Kasumi-1 (cell line): ENCODE data around the gene ZNF143.
"Not testable (repeated sequence)": the region's sequence is repeated elsewhere in the genome, so short reads cannot be mapped to it uniquely, and the experiment has no call there.

Source experiments
- DNase-seq, 2 experiments: peaks; one replicate each; lab custom pipeline; 2025; lab: John Stamatoyannopoulos, UW

ZNF143 gene

GRCh38 chr11:9460322-9461062 is at the start of gene ZNF143:
ZNF143 (plus strand) TSS chr11:9461012; CDS start chr11:9471309, 10,297 bp downstream.
- DNase-seq = peak; percentile 99 to 100

GRCh38 chr11:9428706-9429105 is 32.1 kb upstream of the ZNF143 start:
- no peak for DNase-seq

- no peak for DNase-seq
Observed at GRCh38 chr11:9438611-9439010, 22.2 kb upstream of the ZNF143 start.

- DNase-seq = no peak
Observed at GRCh38 chr11:9446230-9446629, 14.6 kb upstream of the ZNF143 start.

GRCh38 chr11:9448576-9449352 is 12.0 kb upstream of the ZNF143 start:
- DNase-seq = no peak

GRCh38 chr11:9452023-9452422 is 8.8 kb upstream of the ZNF143 start:
- DNase-seq = not testable (repeated sequence)

GRCh38 chr11:9455722-9456121 is 5.1 kb upstream of the ZNF143 start:
- DNase-seq = no peak

GRCh38 chr11:9459667-9460321 is 1.0 kb upstream of the ZNF143 start:
- DNase-seq = peak; percentile 42 to 52

- DNase-seq = peak; percentile 85 to 87
Observed at GRCh38 chr11:9461063-9461759, 399 bp downstream of the ZNF143 start.

GRCh38 chr11:9461760-9462134 is 935 bp downstream of the ZNF143 start:
- peak in 1 of 2 experiments; percentile 34 for DNase-seq

- no peak for DNase-seq
Observed at GRCh38 chr11:9462172-9462799, 1.5 kb downstream of the ZNF143 start.

- no peak for DNase-seq
Observed at GRCh38 chr11:9462806-9463537, 2.2 kb downstream of the ZNF143 start.

GRCh38 chr11:9470765-9471164 is 10.0 kb downstream of the ZNF143 start:
- DNase-seq = no peak

- DNase-seq = no peak
Observed at GRCh38 chr11:9473408-9473807, 12.6 kb downstream of the ZNF143 start.

GRCh38 chr11:9479899-9480298 is 19.1 kb downstream of the ZNF143 start:
- no peak for DNase-seq

GRCh38 chr11:9489080-9489765 is 28.4 kb downstream of the ZNF143 start:
- no peak for DNase-seq

GRCh38 chr11:9490376-9490775 is 29.6 kb downstream of the ZNF143 start:
- DNase-seq = no peak

- DNase-seq = peak; percentile 65 to 68
Observed at GRCh38 chr11:9493492-9493891, 32.7 kb downstream of the ZNF143 start.

GRCh38 chr11:9494316-9494715 is 33.5 kb downstream of the ZNF143 start:
- DNase-seq = no peak

- no peak for DNase-seq
Observed at GRCh38 chr11:9495803-9496514, 35.1 kb downstream of the ZNF143 start.
